SW480 (cell line): ENCODE data around the gene NPLOC4.

Experiments used
- DNase-seq: peaks from one replicate; pipeline ENCODE4 v3.0.0-alpha.2; 2016; ENCODE audit warnings: low spot score

Gene NPLOC4

DNA sequence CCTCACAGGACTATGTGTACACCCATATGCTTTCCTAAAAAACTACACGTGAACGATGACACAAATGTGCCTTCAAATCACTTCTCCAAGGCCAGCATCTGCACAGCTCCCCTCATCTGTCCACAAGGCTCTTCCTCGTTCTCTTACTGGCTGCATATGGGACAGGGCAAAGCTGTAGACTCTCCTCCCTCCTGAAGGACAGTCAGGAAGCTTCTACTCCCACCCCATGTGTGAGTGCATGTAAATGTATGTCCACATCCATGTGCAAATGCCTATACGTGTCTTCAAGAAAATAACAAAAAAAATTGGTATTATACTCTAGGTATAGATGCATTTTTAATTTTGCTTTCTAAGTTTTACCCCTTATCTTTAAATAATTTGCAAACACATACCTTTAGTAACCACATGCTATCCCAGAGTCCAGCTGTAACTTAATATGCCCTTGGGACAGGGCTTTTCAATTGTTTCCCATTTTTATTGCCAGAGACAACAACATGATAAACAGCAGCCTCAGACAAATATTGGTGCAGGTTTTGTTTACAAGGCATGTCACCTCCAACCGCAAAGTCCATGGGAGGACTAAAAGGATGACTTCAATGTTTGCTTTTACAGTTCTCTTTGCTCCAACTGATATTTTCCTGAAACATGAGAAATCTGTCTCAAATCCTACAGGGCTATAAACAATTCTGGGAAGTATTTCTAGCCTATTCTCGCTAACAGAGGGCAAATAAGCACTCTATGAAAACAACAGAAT, 53.1 kb downstream of the NPLOC4 start:
- no peak for DNase-seq

- DNase-seq: no peak
Observed at GRCh38 chr17:81582749-81583148, 54.2 kb downstream of the NPLOC4 start.

- no peak for DNase-seq
Observed at GRCh38 chr17:81582341-81582740, 54.6 kb downstream of the NPLOC4 start.

- no peak for DNase-seq
Observed at GRCh38 chr17:81581758-81582157, 55.2 kb downstream of the NPLOC4 start.

- no peak for DNase-seq
Observed at GRCh38 chr17:81580481-81580880, 56.4 kb downstream of the NPLOC4 start.

GRCh38 chr17:81579821-81580321, 57.0 kb downstream of the NPLOC4 start:
- DNase-seq: no peak

DNA sequence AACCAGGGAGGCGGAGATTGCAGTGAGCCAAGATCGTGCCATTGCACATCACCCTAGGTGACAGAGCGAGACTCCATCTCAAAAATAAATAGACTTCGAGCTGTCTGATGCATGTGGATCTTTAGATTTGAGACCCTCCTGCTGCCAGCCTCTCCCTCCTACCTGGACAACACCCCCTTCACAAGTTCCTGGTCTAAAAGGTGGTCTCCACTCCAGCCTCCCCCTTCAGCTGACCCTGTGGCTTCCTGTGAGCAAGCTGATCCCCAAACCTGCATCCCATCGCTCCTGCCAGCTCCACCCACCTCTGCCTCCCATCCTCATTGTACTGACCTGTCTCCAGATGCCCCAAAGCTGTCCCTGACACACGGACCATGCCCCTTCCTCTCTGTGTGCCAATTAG, 57.6 kb downstream of the NPLOC4 start:
- DNase-seq: no peak

- DNase-seq: no peak
Observed at GRCh38 chr17:81578561-81579225, 58.2 kb downstream of the NPLOC4 start.

GRCh38 chr17:81578038-81578441, 58.9 kb downstream of the NPLOC4 start:
- DNase-seq: no peak

- no peak for DNase-seq
Observed at GRCh38 chr17:81577278-81578000, 59.5 kb downstream of the NPLOC4 start.

- peak; percentile 28 for DNase-seq
Observed at GRCh38 chr17:81576621-81577277, 60.2 kb downstream of the NPLOC4 start.

DNA sequence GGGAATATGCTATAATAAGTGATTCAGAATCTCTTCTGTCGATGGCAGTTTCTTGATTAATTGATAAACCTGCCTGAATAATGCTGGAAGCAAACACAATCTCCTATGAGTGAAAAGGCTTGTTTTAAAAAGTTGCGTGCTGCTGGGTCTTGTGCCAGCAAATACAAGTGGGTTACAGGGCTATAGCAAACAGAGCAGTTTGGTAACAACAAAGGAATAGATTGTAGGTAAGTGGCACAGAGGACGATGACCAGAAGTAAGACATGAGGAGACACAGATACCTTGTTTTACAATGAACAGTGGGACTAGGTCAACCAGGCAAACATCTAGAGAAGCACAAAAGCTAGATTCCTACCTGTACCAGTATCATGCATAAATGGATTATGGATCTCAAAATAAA, 61.1 kb downstream of the NPLOC4 start:
- DNase-seq: no peak

GRCh38 chr17:81574643-81574956, 62.3 kb downstream of the NPLOC4 start:
- no peak for DNase-seq

GRCh38 chr17:81573794-81574642, 62.9 kb downstream of the NPLOC4 start:
- DNase-seq: no peak

- DNase-seq: no peak
Observed at GRCh38 chr17:81572563-81573168, 64.2 kb downstream of the NPLOC4 start.

DNA sequence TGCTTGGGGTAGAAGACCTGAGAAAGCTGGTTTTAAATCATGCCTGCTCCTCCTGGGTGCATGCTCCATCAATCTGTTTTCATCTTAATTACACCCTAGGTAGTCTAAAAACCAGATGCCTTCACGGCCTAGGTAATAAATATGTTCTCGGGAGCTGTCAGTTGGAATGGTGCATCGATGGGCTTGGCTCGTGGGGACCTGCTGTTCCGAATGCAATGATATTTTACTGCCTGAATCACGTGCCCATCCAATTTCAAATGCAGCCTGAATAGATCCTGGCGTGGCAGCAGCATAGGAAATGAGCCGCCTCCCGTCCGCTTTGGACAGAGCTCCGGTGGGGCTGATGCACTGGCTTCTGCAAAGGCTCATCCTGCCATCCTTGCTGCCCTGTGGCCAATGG, 65.9 kb downstream of the NPLOC4 start:
- no peak for DNase-seq

- no peak for DNase-seq
Observed at GRCh38 chr17:81569986-81570514, 66.9 kb downstream of the NPLOC4 start.

DNA sequence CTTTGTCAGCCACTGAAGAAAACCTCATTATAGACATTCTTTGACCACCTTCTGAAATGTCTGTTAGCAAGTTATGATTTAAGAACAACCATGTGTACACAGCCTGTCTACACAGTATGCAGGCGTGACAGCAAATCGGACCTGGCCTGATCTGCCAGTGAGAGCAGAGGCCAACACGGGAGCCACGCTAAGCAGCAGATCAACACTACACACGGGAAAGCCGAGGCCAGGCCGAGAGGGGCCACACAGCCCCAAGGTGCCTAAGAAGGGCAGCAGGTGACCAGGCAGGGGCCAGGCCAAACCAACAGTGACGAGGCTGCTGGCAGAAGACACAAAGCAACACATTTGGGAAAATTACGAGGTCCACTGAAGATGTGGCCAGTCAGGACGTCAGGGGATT, 68.5 kb downstream of the NPLOC4 start:
- DNase-seq: no peak

DNA sequence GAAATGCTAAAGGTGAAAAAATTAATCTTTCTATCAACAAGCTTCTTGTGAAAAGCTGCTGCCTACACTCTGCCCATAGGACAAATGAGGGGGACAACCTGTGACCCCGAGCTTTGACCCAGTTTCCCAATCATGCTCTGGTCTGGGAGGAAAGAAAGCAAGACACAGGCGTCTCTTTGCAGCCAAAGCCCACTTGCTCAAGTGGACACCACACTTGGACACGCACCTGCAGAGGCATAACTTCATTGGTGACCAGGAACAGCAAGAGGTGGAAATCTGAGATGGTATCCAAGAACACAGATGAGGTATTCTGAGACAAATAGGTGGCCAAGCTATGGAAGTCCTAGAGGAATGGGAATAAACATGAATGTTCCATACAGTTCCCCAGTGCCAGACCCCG, 69.7 kb downstream of the NPLOC4 start:
- DNase-seq: no peak

- DNase-seq: peak; percentile 20
Observed at GRCh38 chr17:81566461-81567126, 70.3 kb downstream of the NPLOC4 start.
